ENCODE results near the gene SLC26A9.

DNA sequence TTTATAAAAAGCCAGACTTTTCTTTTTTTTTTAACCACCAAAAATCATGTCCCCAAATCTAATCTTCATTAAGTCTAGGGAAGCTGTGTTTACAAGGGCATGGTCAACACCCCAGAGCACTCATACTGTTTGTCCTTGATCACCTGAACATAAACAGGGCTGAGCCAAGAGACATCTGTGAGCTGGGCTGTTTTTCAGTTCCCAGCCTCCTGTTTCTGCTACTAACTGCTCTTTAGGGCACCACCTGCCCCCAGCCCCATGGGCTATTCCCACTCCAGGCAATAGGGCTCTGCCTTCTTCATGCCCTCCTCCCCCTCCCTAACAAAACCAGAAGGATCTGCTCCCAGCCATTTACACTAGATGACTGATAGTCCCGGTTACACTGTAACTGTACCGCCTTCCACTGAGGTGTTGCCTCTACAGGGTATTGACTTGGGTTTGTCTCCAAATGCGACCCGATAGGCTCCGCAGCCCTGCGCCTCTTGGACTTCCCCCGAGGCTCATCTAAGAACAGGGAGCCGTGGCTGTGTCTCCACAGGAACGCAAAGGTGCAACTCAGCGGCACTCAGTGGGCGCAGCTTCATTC lies 11.7 kb upstream of the SLC26A9 start:
- TF ChIP-seq EZH2 (IDR thresholded peaks at IDR 0.05; ENCODE audit: insufficient read depth, poor library complexity, severe bottlenecking) (no peak), EZH2phosphoT487 (IDR thresholded peaks at IDR 0.05; ENCODE audit: insufficient read depth, low read depth) (no peak)
